ENCODE data around the gene SBF2.

Gene SBF2

GRCh38 chr11:10023212-10023611, 270.8 kb downstream of the SBF2 start:
- Histone ChIP-seq H3K36me3 (ENCODE audit: control insufficient read depth, low read length) (no peaks in the 10 kb centered on the region), H3K4me1 (ENCODE audit: control insufficient read depth, low read length) (no peaks in the 10 kb centered on the region), H3K9me3 (ENCODE audit: control insufficient read depth, insufficient read depth, low read length) (no peaks in the 10 kb centered on the region), H3K79me2 (ENCODE audit: control insufficient read depth, low read length) (no peaks in the 10 kb centered on the region), H3K9me2 (replicated peaks; ENCODE audit: control insufficient read depth, low read length) (no peaks in the 10 kb centered on the region), H3K27ac (ENCODE audit: low read depth, low read length) (no peak overlapping the region), H3K4me3 (ENCODE audit: low read length) (no peak overlapping the region), H3F3A (ENCODE audit: control insufficient read depth, insufficient read depth) (no peaks in the 10 kb centered on the region), H3K4me2 (ENCODE audit: low read length) (no peak overlapping the region), H4K20me1 (ENCODE audit: control insufficient read depth, insufficient read depth, low read depth, low read length) (no peaks in the 10 kb centered on the region), H3K27me3 (ENCODE audit: control insufficient read depth, low read length) (no peaks in the 10 kb centered on the region)
- TF ChIP-seq EZH2phosphoT487 (IDR thresholded peaks at IDR 0.05; ENCODE audit: borderline replicate concordance, low read length): no peak
- TF ChIP-seq, protein P1, sequence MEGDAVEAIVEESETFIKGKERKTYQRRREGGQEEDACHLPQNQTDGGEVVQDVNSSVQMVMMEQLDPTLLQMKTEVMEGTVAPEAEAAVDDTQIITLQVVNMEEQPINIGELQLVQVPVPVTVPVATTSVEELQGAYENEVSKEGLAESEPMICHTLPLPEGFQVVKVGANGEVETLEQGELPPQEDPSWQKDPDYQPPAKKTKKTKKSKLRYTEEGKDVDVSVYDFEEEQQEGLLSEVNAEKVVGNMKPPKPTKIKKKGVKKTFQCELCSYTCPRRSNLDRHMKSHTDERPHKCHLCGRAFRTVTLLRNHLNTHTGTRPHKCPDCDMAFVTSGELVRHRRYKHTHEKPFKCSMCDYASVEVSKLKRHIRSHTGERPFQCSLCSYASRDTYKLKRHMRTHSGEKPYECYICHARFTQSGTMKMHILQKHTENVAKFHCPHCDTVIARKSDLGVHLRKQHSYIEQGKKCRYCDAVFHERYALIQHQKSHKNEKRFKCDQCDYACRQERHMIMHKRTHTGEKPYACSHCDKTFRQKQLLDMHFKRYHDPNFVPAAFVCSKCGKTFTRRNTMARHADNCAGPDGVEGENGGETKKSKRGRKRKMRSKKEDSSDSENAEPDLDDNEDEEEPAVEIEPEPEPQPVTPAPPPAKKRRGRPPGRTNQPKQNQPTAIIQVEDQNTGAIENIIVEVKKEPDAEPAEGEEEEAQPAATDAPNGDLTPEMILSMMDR (IDR thresholded peaks at IDR 0.05; ENCODE audit: low read depth, low read length, poor library complexity, severe bottlenecking): no peak

DNA sequence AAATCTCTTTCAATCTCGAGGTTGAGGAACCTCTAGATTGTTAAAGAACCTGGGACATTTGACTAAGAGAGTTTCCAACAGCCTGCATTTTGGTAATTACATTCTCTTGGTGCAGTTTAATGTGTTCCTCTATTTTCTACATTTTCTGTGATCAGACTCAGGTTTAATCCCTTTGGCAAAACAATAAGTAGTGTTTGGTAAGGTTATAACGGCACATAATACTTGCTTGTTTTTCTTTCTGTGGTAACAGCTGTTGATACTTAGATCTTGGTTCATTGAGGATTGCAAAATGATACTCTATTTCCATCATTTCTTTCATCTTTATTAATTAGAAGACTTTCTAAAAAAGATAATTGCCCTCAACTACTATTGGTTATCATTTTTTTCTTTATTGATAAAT, 271.3 kb downstream of the SBF2 start:
- Histone ChIP-seq H4K20me1 (ENCODE audit: control insufficient read depth, insufficient read depth, low read depth, low read length) (no peaks in the 10 kb centered on the region), H3K4me1 (ENCODE audit: control insufficient read depth, low read length) (no peaks in the 10 kb centered on the region), H3F3A (ENCODE audit: control insufficient read depth, insufficient read depth) (no peaks in the 10 kb centered on the region), H3K4me2 (ENCODE audit: low read length) (no peak overlapping the region), H3K9me3 (ENCODE audit: control insufficient read depth, insufficient read depth, low read length) (no peaks in the 10 kb centered on the region), H3K79me2 (ENCODE audit: control insufficient read depth, low read length) (no peaks in the 10 kb centered on the region), H3K27me3 (ENCODE audit: control insufficient read depth, low read length) (no peaks in the 10 kb centered on the region), H3K4me3 (ENCODE audit: low read length) (no peak overlapping the region), H3K27ac (ENCODE audit: low read depth, low read length) (no peak overlapping the region), H3K36me3 (ENCODE audit: control insufficient read depth, low read length) (no peaks in the 10 kb centered on the region), H3K9me2 (replicated peaks; ENCODE audit: control insufficient read depth, low read length) (no peaks in the 10 kb centered on the region)
- TF ChIP-seq EZH2phosphoT487 (IDR thresholded peaks at IDR 0.05; ENCODE audit: borderline replicate concordance, low read length): no peak
- TF ChIP-seq, protein P1 (IDR thresholded peaks at IDR 0.05; ENCODE audit: low read depth, low read length, poor library complexity, severe bottlenecking): no peak

DNA sequence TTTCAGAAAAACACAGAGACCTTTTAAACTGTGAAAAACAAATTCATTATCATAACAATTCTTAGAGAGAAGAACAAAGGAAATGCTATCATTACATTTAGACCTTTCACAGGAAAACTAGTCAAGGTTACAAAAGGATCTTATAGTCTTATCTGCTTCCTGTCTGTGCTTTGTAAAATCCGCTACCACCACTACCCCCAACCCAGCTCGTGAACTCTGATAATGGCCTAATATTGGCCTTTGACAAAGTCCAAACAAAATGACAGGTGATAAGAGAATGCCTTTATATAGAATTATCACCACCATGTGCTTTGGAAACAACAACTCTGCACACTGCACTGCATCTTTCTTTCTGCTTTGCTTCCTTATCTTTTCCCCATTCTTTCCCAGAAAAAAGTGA, 272.5 kb downstream of the SBF2 start:
- Histone ChIP-seq H3K27me3 (ENCODE audit: control insufficient read depth, low read length) (no peaks in the 10 kb centered on the region), H3K9me3 (ENCODE audit: control insufficient read depth, insufficient read depth, low read length) (no peaks in the 10 kb centered on the region), H4K20me1 (ENCODE audit: control insufficient read depth, insufficient read depth, low read depth, low read length) (no peaks in the 10 kb centered on the region), H3F3A (ENCODE audit: control insufficient read depth, insufficient read depth) (no peaks in the 10 kb centered on the region), H3K27ac (ENCODE audit: low read depth, low read length) (no peak overlapping the region), H3K79me2 (ENCODE audit: control insufficient read depth, low read length) (no peaks in the 10 kb centered on the region), H3K4me2 (ENCODE audit: low read length) (no peak overlapping the region), H3K4me3 (ENCODE audit: low read length) (no peak overlapping the region), H3K36me3 (ENCODE audit: control insufficient read depth, low read length) (no peaks in the 10 kb centered on the region), H3K4me1 (ENCODE audit: control insufficient read depth, low read length) (no peaks in the 10 kb centered on the region), H3K9me2 (replicated peaks; ENCODE audit: control insufficient read depth, low read length) (no peaks in the 10 kb centered on the region)
- TF ChIP-seq, protein P1 (IDR thresholded peaks at IDR 0.05; ENCODE audit: low read depth, low read length, poor library complexity, severe bottlenecking): no peak
- no peak for TF ChIP-seq EZH2phosphoT487 (IDR thresholded peaks at IDR 0.05; ENCODE audit: borderline replicate concordance, low read length)
